Fibroblast of lung (primary cell): ENCODE measurements around the gene ADAMTS10. TPM values are rescaled to one million over a fixed set of nuclear protein-coding genes. Genes with fewer than 3 reads are reported as not detected.

Source experiments
- DNase-seq, 2 donors: peaks; one replicate each; pipeline versions ENCODE4 v3.0.0 to v3.0.0-alpha.2; 2010; ENCODE audit warnings: low read depth in 2 of 2
- H2AFZ ChIP-seq: 2 replicates; pipeline ENCODE4 v1.5.1; 2012; ENCODE audit warnings: low read length, control low read depth, inconsistent platforms
- H3K27ac ChIP-seq: 2 replicates; pipeline ENCODE4 v1.5.1; 2011; ENCODE audit warnings: low read length, control low read depth; ENCODE audit not compliant: insufficient read depth
- H3K27me3 ChIP-seq: 2 replicates; pipeline ENCODE4 v1.5.1; 2011; ENCODE audit warnings: mild to moderate bottlenecking, low read length; ENCODE audit not compliant: control insufficient read depth, insufficient read depth
- H3K36me3 ChIP-seq: 2 replicates; pipeline ENCODE4 v1.5.1; 2011; ENCODE audit warnings: low read length; ENCODE audit not compliant: control insufficient read depth, insufficient read depth
- H3K4me1 ChIP-seq: 2 replicates; pipeline ENCODE4 v1.5.1; 2011; ENCODE audit warnings: low read length; ENCODE audit not compliant: control insufficient read depth, insufficient read depth; ENCODE audit errors: extremely low read depth
- H3K4me2 ChIP-seq: 2 replicates; pipeline ENCODE4 v1.5.1; 2011; ENCODE audit warnings: low read length, control low read depth; ENCODE audit not compliant: insufficient read depth; ENCODE audit errors: extremely low read depth
- H3K4me3 ChIP-seq, 4 experiments: fragments of 200-600 bp in 1 of 4; sonication (generic) in 1 of 4; replicated peaks in 1 of 4; 2 replicates each; pipeline ENCODE4 v1.5.1; 2011 to 2016; ENCODE audit warnings: low read length in 4 of 4, low read depth in 3 of 4, mild to moderate bottlenecking in 3 of 4, control low read depth in 2 of 4, inconsistent platforms in 1 of 4, mixed read lengths in 1 of 4; ENCODE audit not compliant: insufficient read depth in 1 of 4; ENCODE audit errors: control extremely low read depth in 1 of 4
- H3K79me2 ChIP-seq: 2 replicates; pipeline ENCODE4 v1.5.1; 2012; ENCODE audit warnings: mild to moderate bottlenecking, low read length, inconsistent platforms; ENCODE audit not compliant: control insufficient read depth, insufficient read depth
- H3K9ac ChIP-seq: 2 replicates; pipeline ENCODE4 v1.5.1; 2011; ENCODE audit warnings: mild to moderate bottlenecking, low read length, control low read depth; ENCODE audit not compliant: insufficient read depth
- H3K9me3 ChIP-seq: 2 replicates; pipeline ENCODE4 v1.5.1; 2012; ENCODE audit warnings: low read depth, low read length; ENCODE audit not compliant: control insufficient read depth, insufficient read depth
- H4K20me1 ChIP-seq: 2 replicates; pipeline ENCODE4 v1.5.1; 2011; ENCODE audit warnings: low read length; ENCODE audit not compliant: control insufficient read depth, insufficient read depth; ENCODE audit errors: extremely low read depth
- CTCF ChIP-seq, 2 donors: IDR thresholded peaks in 1 of 2; conservative IDR thresholded peaks in 1 of 2; 1 replicate in 1 of 2; 2 replicates in 1 of 2; pipeline ENCODE4 v1.5.1; 2011 to 2012; ENCODE audit warnings: low read length in 2 of 2, control low read depth in 1 of 2, inconsistent platforms in 1 of 2, low read depth in 1 of 2, mild to moderate bottlenecking in 1 of 2
- EZH2 ChIP-seq: IDR thresholded peaks from 2 replicates; pipeline ENCODE4 v1.5.1; 2012; ENCODE audit warnings: low read length, control low read depth, mild to moderate bottlenecking; ENCODE audit errors: missing control alignments
- polyA plus RNA-seq, 2 donors: library from polyadenylated mRNA; depleted of rRNA in 1 of 2; stranded (reverse) in 1 of 2; unstranded in 1 of 2; fragments of >200 nt; gene quantifications; 2 replicates each; pipeline ENCODE4 v1.2.1, GENCODE V29; 2011 to 2012; ENCODE audit warnings: missing spikeins in 1 of 2
- total RNA-seq: library from RNA; depleted of rRNA; stranded (reverse); fragments of >200 nt; gene quantifications from 2 replicates; pipeline ENCODE4 v1.2.1, GENCODE V29; 2014

The ADAMTS10 gene
- total and polyA plus RNA-seq, 2 donors (not counting 1 experiment from before 2014, with no cell fraction given) = 2.0 to 11.2 TPM

- Histone ChIP-seq H3K4me3 (no peak overlapping the region), H3K9ac (no peak overlapping the region), H3K79me2 (no peaks in the 10 kb centered on the region), H3K27me3 (no peaks in the 10 kb centered on the region), H2AFZ (peak overlapping the region; percentile 44), H4K20me1 (no peaks in the 10 kb centered on the region), H3K27ac (no peak overlapping the region), H3K9me3 (no peaks in the 10 kb centered on the region), H3K4me1 (peaks cover 8% of the 10 kb centered on the region), H3K4me2 (peak overlapping the region; percentile 25), H3K36me3 (no peaks in the 10 kb centered on the region)
- DNase-seq = peak; percentile 20 to 54
- TF ChIP-seq CTCF (conservative IDR thresholded peaks at IDR 0.05 in 1 of 2, IDR thresholded peaks at IDR 0.05 in 1 of 2; ENCODE audit: low read depth in 1 of 2, low read length in 2 of 2) (no peak), EZH2 (no peak)
Measured at GRCh38 chr19:8571006-8571411, 39.5 kb downstream of the ADAMTS10 start.

DNA sequence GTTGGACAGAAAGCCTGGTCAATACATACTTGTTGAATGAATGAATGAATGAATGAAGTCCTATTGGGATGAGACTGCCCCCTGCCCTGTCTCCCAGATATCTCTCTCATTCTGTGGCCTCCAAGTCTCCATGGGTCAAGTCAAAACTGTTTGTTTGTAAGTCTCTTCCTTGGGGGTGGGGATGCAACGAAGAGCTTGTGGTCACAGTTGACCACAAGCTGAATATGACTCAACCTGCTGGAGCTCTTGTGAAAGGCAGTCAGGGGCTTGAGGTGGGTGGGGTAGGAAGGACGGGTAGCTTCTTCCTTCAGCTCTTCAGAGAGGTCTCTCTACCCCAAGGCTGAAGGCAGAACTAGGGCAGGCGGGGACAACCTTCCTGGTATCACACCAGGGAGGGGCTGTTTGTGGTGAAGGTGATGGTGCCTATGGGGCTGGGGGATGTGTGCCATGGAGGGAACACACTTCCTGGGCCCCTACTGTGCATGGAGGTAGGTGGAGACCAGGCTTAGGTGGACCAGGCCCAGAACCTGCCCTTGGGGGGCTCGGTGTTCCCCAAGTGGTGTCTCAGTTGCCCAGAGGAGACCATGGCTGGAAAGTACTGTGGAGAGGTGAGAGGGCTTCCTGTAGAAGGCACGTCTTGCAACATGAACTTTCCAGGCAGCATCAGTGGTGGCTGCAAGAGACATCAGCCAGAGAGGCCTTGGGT is 41.3 kb downstream of the ADAMTS10 start:
- TF ChIP-seq CTCF (conservative IDR thresholded peaks at IDR 0.05 in 1 of 2, IDR thresholded peaks at IDR 0.05 in 1 of 2; ENCODE audit: low read depth in 1 of 2, low read length in 2 of 2) = no peak
- no peak for TF ChIP-seq EZH2
- Histone ChIP-seq H3K4me1 (peaks cover 8% of the 10 kb centered on the region), H2AFZ (no peak overlapping the region), H3K9me3 (no peaks in the 10 kb centered on the region), H3K9ac (no peak overlapping the region), H3K27me3 (no peaks in the 10 kb centered on the region), H3K79me2 (no peaks in the 10 kb centered on the region), H3K4me3 (no peak overlapping the region), H3K27ac (no peak overlapping the region), H4K20me1 (no peaks in the 10 kb centered on the region), H3K36me3 (no peaks in the 10 kb centered on the region), H3K4me2 (peak overlapping the region; percentile 46)
- peak; percentile 92 to 96 for DNase-seq

DNA sequence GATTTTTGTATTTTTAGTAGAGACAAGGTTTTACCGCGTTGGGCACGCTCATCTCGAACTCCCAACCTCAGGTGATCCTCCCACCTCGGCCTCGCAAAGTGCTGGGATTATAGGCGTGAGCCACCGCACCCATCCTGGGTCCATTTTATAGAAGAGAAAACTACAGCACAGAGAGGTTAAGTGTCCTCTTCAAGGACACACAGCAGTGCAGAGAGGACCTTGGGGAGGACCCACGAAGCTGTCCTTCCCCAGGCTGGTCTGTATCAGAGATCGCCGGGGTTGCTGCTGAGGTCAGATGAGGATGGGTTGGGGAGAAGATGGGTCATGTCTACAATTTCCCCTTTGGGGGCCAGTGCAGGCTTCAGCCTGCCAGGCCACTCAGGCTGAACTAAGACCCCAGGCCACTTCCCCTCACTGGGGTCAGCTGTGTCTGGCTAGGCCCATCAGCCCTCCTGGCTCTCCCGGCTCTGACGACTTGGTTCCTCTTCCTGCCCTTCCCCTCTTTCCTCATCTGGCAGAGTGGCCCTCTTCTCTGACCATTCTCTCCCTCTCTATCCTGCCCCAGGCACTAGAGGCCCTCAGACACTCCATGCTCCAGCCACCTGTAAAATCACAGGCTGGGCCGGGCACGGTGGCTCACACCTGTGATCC is 42.9 kb downstream of the ADAMTS10 start:
- no peaks in the 10 kb centered on the region for H4K20me1 ChIP-seq
- no peak overlapping the region for H2AFZ ChIP-seq
- DNase-seq = no peak
- no peak overlapping the region for H3K4me2 ChIP-seq
- no peak overlapping the region for H3K27ac ChIP-seq
- H3K4me3 ChIP-seq = no peak overlapping the region
- peaks cover 8% of the 10 kb centered on the region for H3K4me1 ChIP-seq
- no peaks in the 10 kb centered on the region for H3K36me3 ChIP-seq
- H3K27me3 ChIP-seq = no peaks in the 10 kb centered on the region
- H3K9me3 ChIP-seq = no peaks in the 10 kb centered on the region
- H3K9ac ChIP-seq = no peak overlapping the region
- H3K79me2 ChIP-seq = no peaks in the 10 kb centered on the region
- no peak for TF ChIP-seq EZH2
- no peak for TF ChIP-seq CTCF (conservative IDR thresholded peaks at IDR 0.05 in 1 of 2, IDR thresholded peaks at IDR 0.05 in 1 of 2; ENCODE audit: low read depth in 1 of 2, low read length in 2 of 2)
